B cell (primary cell): ENCODE measurements around the gene APRT. TPM values are rescaled to one million over a fixed set of nuclear protein-coding genes. Genes with fewer than 3 reads are reported as not detected.
A peak's percentile ranks its signal among the peaks of the same experiment; 100 is the strongest.

ENCODE experiments used
- ATAC-seq: fragments of 200-7000 bp; cut with Tn5 transposase; one replicate; pipeline ENCODE4 v1.10.0; 2021; ENCODE audit warnings: low read depth, mild to moderate bottlenecking, moderate number of reproducible peaks, moderate library complexity
- CTCF ChIA-PET: fragments of 350-600 bp; sonication (Branson Sonifier 250); formaldehyde crosslinking; loops from one replicate; lab custom pipeline; 2021; ENCODE audit warnings: antibody characterized with exemption, inconsistent platforms; lab: Charles Lee
- POLR2A ChIA-PET: fragments of 350-600 bp; sonication (Branson Sonifier 250); formaldehyde crosslinking; loops from one replicate; lab custom pipeline; 2021; ENCODE audit warnings: antibody characterized with exemption; lab: Charles Lee
- DNase-seq: peaks from one replicate; pipeline ENCODE4 v3.0.0; 2013
- H2AFZ ChIP-seq: 2 replicates; pipeline ENCODE4 v1.6.1; 2012; ENCODE audit warnings: mild to moderate bottlenecking, low read depth, low read length; ENCODE audit not compliant: insufficient read depth, poor library complexity, severe bottlenecking
- H3K27ac ChIP-seq, 2 donors: 1 replicate in 1 of 2; 2 replicates in 1 of 2; pipeline ENCODE4 v1.5.1; 2012 to 2013; ENCODE audit warnings: low read length in 2 of 2, mild to moderate bottlenecking in 2 of 2, moderate library complexity in 1 of 2
- H3K27me3 ChIP-seq, 4 experiments: fragments of 200-600 bp in 1 of 4; sonication (generic) in 1 of 4; replicated peaks in 1 of 4; 1 replicate in 2 of 4; 2 replicates in 2 of 4; pipeline versions ENCODE4 v1.6.1 to v1.7.0; 2013 to 2016; ENCODE audit warnings: low read length in 3 of 4, mild to moderate bottlenecking in 2 of 4, mixed read lengths in 1 of 4, moderate library complexity in 1 of 4; ENCODE audit not compliant: insufficient read depth in 4 of 4, control insufficient read depth in 3 of 4; ENCODE audit errors: control extremely low read depth in 1 of 4
- H3K36me3 ChIP-seq, 2 experiments: replicated peaks in 1 of 2; 1 replicate in 1 of 2; 2 replicates in 1 of 2; pipeline versions ENCODE4 v1.6.1 to v1.7.1; 2013; ENCODE audit warnings: low read length in 1 of 2; ENCODE audit not compliant: insufficient read depth in 2 of 2, control insufficient read depth in 1 of 2; ENCODE audit errors: control extremely low read depth in 1 of 2, extremely low read depth in 1 of 2
- H3K4me1 ChIP-seq, 2 donors: fragments of 200-600 bp in 1 of 2; sonication (generic) in 1 of 2; 1 replicate in 1 of 2; 2 replicates in 1 of 2; pipeline versions ENCODE4 v1.5.1 to v1.6.1; 2013 to 2017; ENCODE audit warnings: low read length in 2 of 2; ENCODE audit not compliant: control insufficient read depth in 2 of 2, insufficient read depth in 2 of 2
- H3K4me2 ChIP-seq: replicated peaks from 2 replicates; pipeline ENCODE3; 2012; ENCODE audit warnings: mild to moderate bottlenecking, low read depth, low read length; ENCODE audit not compliant: poor library complexity, severe bottlenecking
- H3K4me3 ChIP-seq, 5 experiments: fragments of 200-600 bp in 1 of 5; sonication (generic) in 1 of 5; 1 replicate in 3 of 5; 2 replicates in 2 of 5; pipeline versions ENCODE4 v1.5.1 to v1.7.0; 2011 to 2016; ENCODE audit warnings: low read length in 4 of 5, mild to moderate bottlenecking in 4 of 5, low read depth in 2 of 5, control low read depth in 1 of 5, moderate library complexity in 1 of 5; ENCODE audit not compliant: insufficient read depth in 1 of 5; ENCODE audit errors: control extremely low read depth in 1 of 5, extremely low read depth in 1 of 5
- H3K79me2 ChIP-seq: fragments of 200-600 bp; sonication (generic); one replicate; pipeline ENCODE4 v1.6.0; 2016; ENCODE audit warnings: low read length; ENCODE audit not compliant: control insufficient read depth, insufficient read depth
- H3K9ac ChIP-seq: fragments of 200-600 bp; sonication (generic); 2 replicates; pipeline ENCODE4 v1.6.1; 2017; ENCODE audit warnings: mild to moderate bottlenecking, low read length, moderate library complexity
- H3K9me3 ChIP-seq, 3 donors: one replicate each; pipeline versions ENCODE4 v1.6.1 to v1.7.1; 2013; ENCODE audit warnings: low read length in 2 of 3; ENCODE audit not compliant: control insufficient read depth in 2 of 3, insufficient read depth in 1 of 3; ENCODE audit errors: control extremely low read depth in 1 of 3
- H4K20me1 ChIP-seq: 2 replicates; pipeline ENCODE4 v1.6.0; 2012; ENCODE audit warnings: mild to moderate bottlenecking, low read length; ENCODE audit not compliant: insufficient read depth, control insufficient read depth, poor library complexity, severe bottlenecking
- H3K27ac Mint-ChIP-seq: one replicate; pipeline ENCODE4 v1.8.0; 2021; ENCODE audit warnings: mixed read lengths
- H3K27me3 Mint-ChIP-seq: one replicate; pipeline ENCODE4 v1.8.0; 2021; ENCODE audit warnings: mixed read lengths
- H3K4me1 Mint-ChIP-seq: one replicate; pipeline ENCODE4 v1.8.0; 2021; ENCODE audit warnings: mixed read lengths
- H3K4me3 Mint-ChIP-seq: one replicate; pipeline ENCODE4 v1.8.0; 2021; ENCODE audit warnings: mixed read lengths
- H3K9me3 Mint-ChIP-seq: one replicate; pipeline ENCODE4 v1.8.0; 2022; ENCODE audit warnings: mixed read lengths; ENCODE audit not compliant: insufficient read depth
- EZH2 ChIP-seq: IDR thresholded peaks from 2 replicates; pipeline ENCODE4 v1.6.1; 2012; ENCODE audit warnings: borderline replicate concordance, low read depth, mild to moderate bottlenecking, moderate library complexity, low read length; ENCODE audit not compliant: insufficient read depth, poor library complexity, severe bottlenecking
- WGBS: methylation state at CpG from one replicate; pipeline ENCODE4 v1.1.5; 2013; ENCODE audit warnings: missing lambda C conversion rate; ENCODE audit not compliant: insufficient coverage; 5-methylcytosine and 5-hydroxymethylcytosine counted together
- intact Hi-C: fragments of 100-400 bp; cut with micrococcal nuclease; formaldehyde crosslinking; loops from one replicate; pipeline ENCODE4 v1.10.0; 2022
- polyA plus RNA-seq: library from polyadenylated mRNA; depleted of rRNA; stranded (reverse); fragments of >200 nt; gene quantifications from 2 replicates; pipeline ENCODE4 v1.2.3, GENCODE V29; 2012
- total RNA-seq, 2 donors: library from RNA; stranded (reverse); fragments of 120-200 nt in 1 of 2; gene quantifications; 1 replicate in 1 of 2; 2 replicates in 1 of 2; pipeline versions ENCODE4 v1.2.3 to v1.2.4, GENCODE V29; 2013 to 2022
- TF ChIP-seq, protein P1 (sequence below): fragments of 200-600 bp; IDR thresholded peaks from one replicate; pipeline ENCODE4 v1.8.0; 2022; ENCODE audit warnings: antibody characterized with exemption, mild to moderate bottlenecking

APRT gene
- total and polyA plus RNA-seq, 2 donors (not counting 1 experiment from before 2014, with no cell fraction given) = 124 to 161 TPM

DNA sequence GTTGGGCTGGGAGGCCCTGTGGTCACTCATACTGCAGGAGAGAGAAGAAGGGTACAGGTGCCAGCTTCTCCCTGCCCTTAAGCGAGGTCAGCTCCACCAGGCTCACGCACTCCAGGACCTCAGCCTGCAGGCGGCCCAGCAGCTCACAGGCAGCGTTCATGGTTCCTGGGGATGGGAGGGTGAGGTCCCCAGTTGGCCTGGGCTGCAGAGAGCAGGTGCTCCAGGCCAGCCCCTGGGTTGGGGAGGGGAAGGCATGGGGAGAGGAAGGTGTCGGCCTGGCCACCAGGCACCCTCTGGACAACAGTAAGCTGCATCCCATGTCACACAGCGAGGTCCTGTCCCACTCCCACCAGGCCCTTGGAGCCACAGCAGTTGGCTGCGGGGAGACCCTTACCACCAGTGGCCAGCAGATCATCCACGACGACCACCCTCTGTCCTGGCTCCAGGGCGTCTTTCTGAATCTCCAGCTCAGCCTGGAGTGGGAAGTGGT, 2.0 kb downstream of the APRT start:
- Histone ChIP-seq H3K4me1 (peaks cover 11 to 25% of the 10 kb centered on the region in 2 donors), H3K9me3 (peaks cover 0 to 5% (median 0%) of the 10 kb centered on the region in 3 donors), H3K4me2 (no peak overlapping the region), H3K36me3 (peaks cover 0 to 23% of the 10 kb centered on the region in 2 experiments), H3K27ac (no peak overlapping the region), H3K4me3 (no peak overlapping the region), H3K79me2 (peaks cover 15% of the 10 kb centered on the region), H2AFZ (no peak overlapping the region), H4K20me1 (peaks cover 42% of the 10 kb centered on the region), H3K27me3 (no peaks in the 10 kb centered on the region), H3K9ac (no peak overlapping the region)
- TF ChIP-seq, protein P1, sequence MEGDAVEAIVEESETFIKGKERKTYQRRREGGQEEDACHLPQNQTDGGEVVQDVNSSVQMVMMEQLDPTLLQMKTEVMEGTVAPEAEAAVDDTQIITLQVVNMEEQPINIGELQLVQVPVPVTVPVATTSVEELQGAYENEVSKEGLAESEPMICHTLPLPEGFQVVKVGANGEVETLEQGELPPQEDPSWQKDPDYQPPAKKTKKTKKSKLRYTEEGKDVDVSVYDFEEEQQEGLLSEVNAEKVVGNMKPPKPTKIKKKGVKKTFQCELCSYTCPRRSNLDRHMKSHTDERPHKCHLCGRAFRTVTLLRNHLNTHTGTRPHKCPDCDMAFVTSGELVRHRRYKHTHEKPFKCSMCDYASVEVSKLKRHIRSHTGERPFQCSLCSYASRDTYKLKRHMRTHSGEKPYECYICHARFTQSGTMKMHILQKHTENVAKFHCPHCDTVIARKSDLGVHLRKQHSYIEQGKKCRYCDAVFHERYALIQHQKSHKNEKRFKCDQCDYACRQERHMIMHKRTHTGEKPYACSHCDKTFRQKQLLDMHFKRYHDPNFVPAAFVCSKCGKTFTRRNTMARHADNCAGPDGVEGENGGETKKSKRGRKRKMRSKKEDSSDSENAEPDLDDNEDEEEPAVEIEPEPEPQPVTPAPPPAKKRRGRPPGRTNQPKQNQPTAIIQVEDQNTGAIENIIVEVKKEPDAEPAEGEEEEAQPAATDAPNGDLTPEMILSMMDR = no peak
- TF ChIP-seq EZH2 = no peak
- peak overlapping the region; percentile 92 for H3K4me3 Mint-ChIP-seq
- H3K27me3 Mint-ChIP-seq = no peaks in the 10 kb centered on the region
- CTCF ChIA-PET = interaction anchor here (0.9 to 3.1 kb wide), 8 partner anchors 10 to 72 kb away, joined by 3 to 23 read pairs (median 3); partner anchors contain the start of gene PIEZO1
- intact Hi-C loops = no loop called here
- POLR2A ChIA-PET = interaction anchor here (1.6 kb wide), 1 partner anchor 29 kb away, joined by 7 read pairs; no protein-coding TSS in a partner anchor
- no peak for ATAC-seq
- no peaks in the 10 kb centered on the region for H3K9me3 Mint-ChIP-seq
- H3K4me1 Mint-ChIP-seq = peaks cover 19% of the 10 kb centered on the region
- DNase-seq = no peak
- WGBS = 85% methylated on average over 5 of the region's 10 CpGs
- H3K27ac Mint-ChIP-seq = peak overlapping the region; percentile 20

DNA sequence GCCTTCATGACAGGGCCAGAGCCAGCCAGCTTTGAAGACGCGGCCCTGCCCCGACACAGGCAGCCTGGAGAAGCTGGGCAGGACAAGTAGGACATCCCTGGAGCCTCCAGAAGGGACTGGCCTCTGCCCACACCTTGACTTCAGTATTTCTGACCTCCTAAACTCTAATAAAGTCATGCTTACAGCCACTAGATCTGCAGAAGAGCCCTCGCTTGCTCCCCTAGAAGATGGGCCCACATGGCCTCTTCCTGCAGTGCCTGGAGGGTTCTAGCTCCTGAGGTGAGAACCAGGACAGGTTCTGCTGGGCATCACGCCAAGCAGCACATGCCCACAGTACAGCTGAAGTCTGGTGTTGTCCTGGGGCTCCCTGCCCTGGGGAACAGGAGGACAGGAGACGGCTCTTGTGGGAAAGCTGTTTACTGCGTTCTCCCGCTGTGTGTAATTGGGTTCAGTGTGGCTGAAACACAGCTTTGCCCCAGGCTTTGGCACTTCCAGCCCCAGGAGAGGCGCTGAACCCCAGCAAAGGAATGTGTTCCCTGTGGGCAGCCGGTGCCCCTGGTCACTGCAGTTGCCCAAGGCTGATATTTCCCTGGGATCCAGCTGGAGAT, 2.6 kb downstream of the APRT start:
- H3K79me2 ChIP-seq = peaks cover 19% of the 10 kb centered on the region
- no peak for DNase-seq
- TF ChIP-seq, protein P1 = no peak
- TF ChIP-seq EZH2 = no peak
- H3K27me3 Mint-ChIP-seq = no peaks in the 10 kb centered on the region
- H3K4me2 ChIP-seq = no peak overlapping the region
- no peak overlapping the region for H3K4me3 ChIP-seq
- peaks cover 19% of the 10 kb centered on the region for H3K4me1 Mint-ChIP-seq
- no peak overlapping the region for H2AFZ ChIP-seq
- no peaks in the 10 kb centered on the region for H3K9me3 Mint-ChIP-seq
- peaks cover 47% of the 10 kb centered on the region for H4K20me1 ChIP-seq
- H3K9ac ChIP-seq = no peak overlapping the region
- H3K27ac ChIP-seq = no peak overlapping the region
- H3K27ac Mint-ChIP-seq = no peak overlapping the region
- no peak for ATAC-seq
- H3K9me3 ChIP-seq = peaks cover 0 to 5% (median 0%) of the 10 kb centered on the region in 3 donors
- intact Hi-C loops = no loop called here
- peaks cover 17 to 30% of the 10 kb centered on the region in 2 donors for H3K4me1 ChIP-seq
- WGBS = 96% methylated on average over 10 of the region's 10 CpGs
- H3K4me3 Mint-ChIP-seq = no peak overlapping the region
- peaks cover 0 to 23% of the 10 kb centered on the region in 2 experiments for H3K36me3 ChIP-seq
- H3K27me3 ChIP-seq = peaks cover 0 to 2% (median 0%) of the 10 kb centered on the region in 4 experiments
- POLR2A ChIA-PET = interaction anchor here (1.6 kb wide), 1 partner anchor 29 kb away, joined by 7 read pairs; no protein-coding TSS in a partner anchor
- CTCF ChIA-PET = interaction anchor here (1.1 to 1.2 kb wide), 3 partner anchors 15 to 72 kb away, joined by 3 to 4 read pairs (median 3); no protein-coding TSS in a partner anchor
